Common myeloid progenitor, CD34-positive (primary cell): ENCODE results near the gene ABCE1.
A peak's percentile ranks its signal among the peaks of the same experiment; 100 is the strongest.
"Not testable (repeated sequence)": the region's sequence is repeated elsewhere in the genome, so short reads cannot be mapped to it uniquely, and the experiment has no call there.

Experiments
- CTCF ChIA-PET: fragments of 350-600 bp; sonication (Branson Sonifier 250); formaldehyde crosslinking; loops from one replicate; lab custom pipeline; 2021; ENCODE audit warnings: antibody characterized with exemption; lab: Charles Lee
- POLR2A ChIA-PET: fragments of 350-600 bp; sonication (Branson Sonifier 250); formaldehyde crosslinking; loops from one replicate; lab custom pipeline; 2021; ENCODE audit warnings: antibody characterized with exemption; lab: Charles Lee
- DNase-seq, 3 donors: peaks; one replicate each; pipeline versions ENCODE4 v3.0.0 to v3.0.0-alpha.2; 2013
- H3K27ac ChIP-seq, 2 experiments: 1 replicate in 1 of 2; 2 replicates in 1 of 2; pipeline ENCODE4 v1.7.0; 2013; ENCODE audit warnings: inconsistent platforms in 2 of 2, low read length in 2 of 2, mild to moderate bottlenecking in 2 of 2, low read depth in 1 of 2, moderate library complexity in 1 of 2; ENCODE audit not compliant: severe bottlenecking in 2 of 2, insufficient read depth in 1 of 2, poor library complexity in 1 of 2
- H3K27me3 ChIP-seq, 5 experiments: replicated peaks in 2 of 5; 1 replicate in 3 of 5; 2 replicates in 2 of 5; pipeline versions ENCODE4 v1.6.1 to v1.7.0; 2013; ENCODE audit warnings: low read length in 4 of 5, mild to moderate bottlenecking in 2 of 5, moderate library complexity in 2 of 5, inconsistent platforms in 1 of 5; ENCODE audit not compliant: insufficient read depth in 5 of 5, control insufficient read depth in 4 of 5
- H3K36me3 ChIP-seq, 4 experiments: 1 replicate in 2 of 4; 2 replicates in 2 of 4; pipeline versions ENCODE4 v1.6.1 to v1.7.0; 2013; ENCODE audit warnings: low read length in 3 of 4, control low read depth in 1 of 4, mild to moderate bottlenecking in 1 of 4; ENCODE audit not compliant: control insufficient read depth in 4 of 4, insufficient read depth in 4 of 4
- H3K4me1 ChIP-seq, 4 experiments: 1 replicate in 3 of 4; 2 replicates in 1 of 4; pipeline versions ENCODE4 v1.6.1 to v1.7.1; 2013; ENCODE audit warnings: low read length in 3 of 4, mild to moderate bottlenecking in 3 of 4, control low read depth in 1 of 4, inconsistent platforms in 1 of 4, moderate library complexity in 1 of 4; ENCODE audit not compliant: control insufficient read depth in 4 of 4, insufficient read depth in 4 of 4; ENCODE audit errors: control extremely low read depth in 1 of 4
- H3K4me3 ChIP-seq, 7 experiments: 1 replicate in 4 of 7; 2 replicates in 3 of 7; pipeline versions ENCODE4 v1.5.1 to v1.7.0; 2013; ENCODE audit warnings: mild to moderate bottlenecking in 7 of 7, low read length in 6 of 7, moderate library complexity in 6 of 7, inconsistent platforms in 2 of 7, low read depth in 2 of 7, control low read depth in 1 of 7; ENCODE audit not compliant: insufficient read depth in 4 of 7, control insufficient read depth in 1 of 7; ENCODE audit errors: extremely low read depth in 1 of 7
- H3K9me3 ChIP-seq, 5 experiments: 1 replicate in 4 of 5; 2 replicates in 1 of 5; pipeline versions ENCODE4 v1.6.1 to v1.7.1; 2013; ENCODE audit warnings: low read length in 4 of 5, mild to moderate bottlenecking in 2 of 5, inconsistent platforms in 1 of 5, low read depth in 1 of 5, moderate library complexity in 1 of 5; ENCODE audit not compliant: control insufficient read depth in 4 of 5, insufficient read depth in 2 of 5; ENCODE audit errors: control extremely low read depth in 1 of 5
- WGBS: methylation state at CpG from one replicate; pipeline ENCODE4 v1.1.5; 2013; ENCODE audit not compliant: insufficient coverage; 5-methylcytosine and 5-hydroxymethylcytosine counted together

ABCE1 gene

GRCh38 chr4:145131848-145132247 lies 33.7 kb downstream of the ABCE1 start:
- Histone ChIP-seq H3K27ac (no peak overlapping the region), H3K27me3 (no peaks in the 10 kb centered on the region), H3K4me1 (peaks cover 0 to 16% (median 10%) of the 10 kb centered on the region in 4 experiments), H3K36me3 (peaks cover 6 to 33% (median 19%) of the 10 kb centered on the region in 4 experiments), H3K9me3 (no peaks in the 10 kb centered on the region), H3K4me3 (no peak overlapping the region)
- 98% methylated on average over 8 of the region's 12 CpGs for WGBS
- no peak for DNase-seq
- POLR2A ChIA-PET = no interaction called here
- CTCF ChIA-PET = interaction anchor here (1.0 to 1.1 kb wide), 2 partner anchors 11 to 485 kb away, joined by 3 read pairs; no protein-coding TSS in a partner anchor

DNA sequence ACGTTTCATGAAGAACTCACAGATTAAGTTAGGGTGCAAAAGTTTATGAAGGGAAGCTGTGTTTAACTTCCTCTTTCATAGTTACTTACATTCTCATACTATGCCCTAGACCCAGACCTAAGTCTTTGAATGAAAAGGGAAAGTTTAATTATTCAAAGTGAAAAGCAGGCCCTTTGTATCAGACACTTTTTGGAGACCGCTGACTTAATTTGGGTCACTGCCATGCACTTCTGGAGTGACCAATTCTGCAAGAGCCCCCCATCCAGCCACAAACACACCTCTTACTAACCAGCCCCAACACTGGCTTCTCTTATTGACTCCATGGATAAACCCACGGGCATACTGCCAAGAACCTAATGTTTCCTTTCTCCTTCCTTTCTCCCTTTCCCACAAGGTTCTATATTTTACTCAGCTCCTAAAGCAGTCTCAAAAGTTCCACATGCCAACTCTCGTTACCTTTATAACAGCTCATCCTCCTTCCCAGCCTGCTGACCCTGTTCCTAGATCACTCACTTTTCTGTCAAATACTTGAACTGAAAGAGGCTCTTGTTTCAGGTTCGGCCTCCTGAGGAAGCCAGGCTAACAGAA lies 34.5 kb downstream of the ABCE1 start:
- WGBS = 31% methylated on average over 3 of the region's 5 CpGs
- Histone ChIP-seq H3K4me1 (peaks cover 0 to 16% (median 10%) of the 10 kb centered on the region in 4 experiments), H3K36me3 (peaks cover 8 to 35% (median 21%) of the 10 kb centered on the region in 4 experiments), H3K27me3 (no peaks in the 10 kb centered on the region), H3K27ac (peak overlapping the region in 1 of 2 experiments; percentile 9), H3K9me3 (no peaks in the 10 kb centered on the region), H3K4me3 (peak overlapping the region in 1 of 7 experiments; percentile 43)
- peak; percentile 22 to 56 (median 42) for DNase-seq
- ChIA-PET POLR2A (interaction anchor here (0.6 kb wide), 1 partner anchor 16 kb away, joined by 3 read pairs; no protein-coding TSS in a partner anchor), CTCF (interaction anchor here (1.0 to 1.1 kb wide), 2 partner anchors 12 to 484 kb away, joined by 3 read pairs; no protein-coding TSS in a partner anchor)

GRCh38 chr4:145136219-145136618 lies 38.1 kb downstream of the ABCE1 start:
- H3K27ac ChIP-seq, CTCF ChIA-PET: not testable (repeated sequence)
- peaks cover 18 to 46% (median 32%) of the 10 kb centered on the region in 4 experiments for H3K36me3 ChIP-seq

GRCh38 chr4:145148980-145149379 lies 50.9 kb downstream of the ABCE1 start:
- Histone ChIP-seq H3K4me3 (no peak overlapping the region), H3K27me3 (no peaks in the 10 kb centered on the region), H3K4me1 (no peaks in the 10 kb centered on the region), H3K36me3 (peaks cover 17 to 81% (median 55%) of the 10 kb centered on the region in 4 experiments), H3K9me3 (no peaks in the 10 kb centered on the region), H3K27ac (no peak overlapping the region)
- DNase-seq = no peak
- WGBS = 100% methylated on average over 3 of the region's 3 CpGs
- CTCF ChIA-PET = no interaction called here
- POLR2A ChIA-PET = no interaction called here

More at GRCh38 chr4:145136219-145136618, 38.1 kb downstream of the ABCE1 start:
- DNase-seq, POLR2A ChIA-PET, H3K9me3 ChIP-seq, H3K27me3 ChIP-seq: not testable (repeated sequence)
- WGBS = no CpG with 5 or more reads among the region's 1 CpG
- H3K4me3 ChIP-seq = peak overlapping the region in 1 of 7 experiments; percentile 38
- H3K4me1 ChIP-seq = peaks cover 0 to 12% (median 8%) of the 10 kb centered on the region in 4 experiments

- CTCF ChIA-PET = interaction anchor here (1.3 kb wide), 1 partner anchor 456 kb away, joined by 5 read pairs; no protein-coding TSS in a partner anchor
- no peak overlapping the region for H3K4me3 ChIP-seq
- POLR2A ChIA-PET = no interaction called here
- no peak overlapping the region for H3K27ac ChIP-seq
- H3K27me3 ChIP-seq = no peaks in the 10 kb centered on the region
- H3K36me3 ChIP-seq = peaks cover 7 to 75% (median 52%) of the 10 kb centered on the region in 4 experiments
- WGBS = 100% methylated on average over 1 of the region's 2 CpGs
- no peaks in the 10 kb centered on the region for H3K9me3 ChIP-seq
- H3K4me1 ChIP-seq = no peaks in the 10 kb centered on the region
- no peak for DNase-seq
Measured at GRCh38 chr4:145153181-145153903, 55.2 kb downstream of the ABCE1 start.

- Histone ChIP-seq H3K36me3 (peaks cover 9 to 77% (median 52%) of the 10 kb centered on the region in 4 experiments), H3K9me3 (no peaks in the 10 kb centered on the region), H3K27ac (no peak overlapping the region), H3K27me3 (no peaks in the 10 kb centered on the region), H3K4me3 (no peak overlapping the region), H3K4me1 (no peaks in the 10 kb centered on the region)
- ChIA-PET CTCF (interaction anchor here (1.4 kb wide), 1 partner anchor 24 kb away, joined by 5 read pairs; no protein-coding TSS in a partner anchor), POLR2A (no interaction called here)
- WGBS = no CpG with 5 or more reads among the region's 1 CpG
- no peak for DNase-seq
Measured at GRCh38 chr4:145153904-145154298, 55.8 kb downstream of the ABCE1 start.
